Fibroblast of villous mesenchyme (primary cell): Measurements from ENCODE around the gene LGR6. TPM values are rescaled to one million over a fixed set of nuclear protein-coding genes. Genes with fewer than 3 reads are reported as not detected.

ENCODE experiments used
- DNase-seq: peaks from one replicate; pipeline ENCODE4 v3.0.0-alpha.2; 2010; ENCODE audit warnings: low read depth
- H3K4me3 ChIP-seq: 2 replicates; pipeline ENCODE4 v1.5.1; 2011; ENCODE audit warnings: low read depth, mild to moderate bottlenecking, low read length
- CTCF ChIP-seq: IDR thresholded peaks from 2 replicates; pipeline ENCODE4 v1.5.1; 2012; ENCODE audit warnings: low read depth, mild to moderate bottlenecking, low read length; ENCODE audit not compliant: insufficient read depth
- total RNA-seq: library from RNA; depleted of rRNA; stranded (reverse); fragments of >200 nt; gene quantifications from 2 replicates; pipeline ENCODE4 v1.2.3, GENCODE V29; 2012

LGR6 gene
- total RNA-seq, 1 donor: not detected

GRCh38 chr1:202181586-202181985, 12.0 kb upstream of the LGR6 start:
- no peak for DNase-seq
- no peak overlapping the region for H3K4me3 ChIP-seq
- TF ChIP-seq CTCF: no peak

GRCh38 chr1:202182040-202182877, 11.3 kb upstream of the LGR6 start:
- TF ChIP-seq CTCF: no peak
- no peak overlapping the region for H3K4me3 ChIP-seq
- no peak for DNase-seq

- TF ChIP-seq CTCF: peak; percentile 89
- H3K4me3 ChIP-seq: no peak overlapping the region
- peak; percentile 79 for DNase-seq
Observed at GRCh38 chr1:202184750-202185460, 8.7 kb upstream of the LGR6 start.

- TF ChIP-seq CTCF: no peak
- no peak for DNase-seq
- no peak overlapping the region for H3K4me3 ChIP-seq
Observed at GRCh38 chr1:202186327-202186726, 7.3 kb upstream of the LGR6 start.

GRCh38 chr1:202187041-202187671, 6.4 kb upstream of the LGR6 start:
- TF ChIP-seq CTCF: no peak
- H3K4me3 ChIP-seq: no peak overlapping the region
- no peak for DNase-seq

GRCh38 chr1:202187697-202188407, 5.7 kb upstream of the LGR6 start:
- TF ChIP-seq CTCF: no peak
- no peak for DNase-seq
- H3K4me3 ChIP-seq: no peak overlapping the region
